HG03521 (cell line): ENCODE measurements around the gene UBAC2.
"Not testable (repeated sequence)": the region's sequence is repeated elsewhere in the genome, so short reads cannot be mapped to it uniquely, and the experiment has no call there.

Experiments used
- ATAC-seq: cut with Tn5 transposase; IDR thresholded peaks from one replicate; pipeline ENCODE4 v1.9.1; 2021; ENCODE audit warnings: mild to moderate bottlenecking, moderate library complexity; ENCODE audit not compliant: unreplicated experiment

The UBAC2 gene

DNA sequence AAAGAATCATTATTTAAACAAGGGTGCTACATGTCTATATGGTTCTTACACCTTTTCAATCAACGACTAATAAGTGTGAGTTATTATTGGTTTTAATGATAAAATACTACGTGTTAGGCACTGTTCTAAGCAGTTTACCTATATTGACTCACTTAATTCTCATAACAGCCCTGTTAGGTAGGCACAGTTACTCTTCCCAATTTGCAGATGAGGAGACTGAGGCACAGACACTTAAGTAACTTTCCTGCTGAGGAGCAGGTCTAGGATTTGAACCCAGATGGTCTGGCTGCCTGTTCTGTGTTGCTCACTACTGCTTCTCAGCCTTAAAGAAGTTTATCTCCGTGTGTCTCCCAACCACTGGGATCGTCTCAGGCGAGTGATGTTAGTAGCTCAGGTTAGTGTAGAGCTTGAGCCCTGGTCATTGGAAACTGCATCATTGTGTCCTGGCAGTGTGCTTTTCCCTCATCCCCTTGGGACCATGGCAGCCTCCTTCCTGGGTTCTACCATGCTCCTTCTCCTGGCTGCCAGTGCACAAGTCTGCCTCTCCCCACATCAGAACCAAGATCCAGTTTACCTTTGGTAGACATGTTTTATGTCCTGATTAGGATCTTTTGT is 10.9 kb downstream of the UBAC2 start:
- no peak for ATAC-seq

DNA sequence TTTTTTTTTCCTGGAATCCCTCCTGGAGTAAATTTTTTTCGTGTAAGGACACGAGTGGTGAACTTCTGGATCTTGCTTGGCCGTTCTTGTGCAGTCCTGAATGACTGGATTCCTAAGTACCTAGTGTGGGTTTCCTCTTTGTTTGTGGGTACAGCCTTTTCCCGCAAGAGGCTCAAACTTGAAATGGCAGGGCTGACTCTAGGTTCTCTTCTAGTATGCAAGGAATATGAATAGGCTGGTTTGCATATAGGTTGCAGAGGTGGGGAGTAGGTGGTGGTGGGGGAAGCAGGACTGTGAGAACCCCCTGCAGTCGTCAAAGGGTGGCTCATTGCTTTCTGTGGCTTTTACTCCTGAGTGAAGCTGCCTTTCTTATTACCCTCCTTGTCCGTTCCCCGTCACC is 13.6 kb downstream of the UBAC2 start:
- peak; percentile 73 for ATAC-seq

DNA sequence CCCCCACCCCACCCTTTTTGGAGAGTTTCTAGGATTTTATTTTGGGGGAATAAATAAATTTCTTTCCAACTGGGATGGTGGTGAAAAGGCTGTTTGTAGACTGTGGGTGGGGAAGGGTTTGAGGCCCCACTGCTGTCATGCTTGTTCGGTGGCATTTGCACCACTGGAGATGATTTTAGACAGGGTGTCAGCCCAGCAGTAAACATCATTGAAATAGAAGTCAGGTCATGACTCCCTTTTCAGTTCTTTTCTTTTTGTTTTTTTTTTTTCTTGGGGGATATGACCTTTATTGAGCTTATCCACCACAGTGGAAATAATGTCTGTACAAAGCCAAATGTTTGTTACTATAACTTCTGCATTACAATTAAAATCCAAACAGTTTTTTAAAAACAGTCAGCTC is 14.1 kb downstream of the UBAC2 start:
- ATAC-seq, result no peak

DNA sequence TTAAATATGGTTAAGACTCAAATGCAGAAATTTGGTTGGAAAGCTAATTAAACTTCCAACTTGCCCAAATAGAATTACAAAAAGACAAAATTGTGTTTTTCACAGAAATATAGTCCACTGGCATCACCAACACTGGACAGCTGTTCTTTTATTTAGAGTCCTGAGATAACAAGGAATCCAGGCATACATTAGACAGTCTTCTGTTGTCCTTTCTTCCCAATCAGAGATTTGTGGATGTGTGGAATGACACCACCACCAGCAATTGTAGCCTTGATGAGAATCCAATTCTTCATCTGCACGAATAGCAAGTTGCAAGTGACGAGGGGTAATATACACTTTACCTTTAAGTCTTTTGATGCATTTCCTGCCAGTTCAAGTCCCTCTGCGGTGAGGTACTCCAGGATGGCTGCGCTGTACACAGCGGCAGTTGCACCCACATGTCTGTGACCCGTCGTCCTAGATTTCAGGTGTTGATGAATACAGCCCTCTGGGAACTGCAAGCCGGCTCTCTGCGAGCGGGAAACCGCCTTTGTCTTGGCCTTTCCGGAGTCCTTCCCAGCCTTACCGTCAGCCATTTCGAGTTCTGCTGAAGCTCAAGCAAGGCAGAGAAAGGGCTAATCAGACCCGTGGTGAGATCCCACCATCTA is 14.7 kb downstream of the UBAC2 start:
- no peak for ATAC-seq

DNA sequence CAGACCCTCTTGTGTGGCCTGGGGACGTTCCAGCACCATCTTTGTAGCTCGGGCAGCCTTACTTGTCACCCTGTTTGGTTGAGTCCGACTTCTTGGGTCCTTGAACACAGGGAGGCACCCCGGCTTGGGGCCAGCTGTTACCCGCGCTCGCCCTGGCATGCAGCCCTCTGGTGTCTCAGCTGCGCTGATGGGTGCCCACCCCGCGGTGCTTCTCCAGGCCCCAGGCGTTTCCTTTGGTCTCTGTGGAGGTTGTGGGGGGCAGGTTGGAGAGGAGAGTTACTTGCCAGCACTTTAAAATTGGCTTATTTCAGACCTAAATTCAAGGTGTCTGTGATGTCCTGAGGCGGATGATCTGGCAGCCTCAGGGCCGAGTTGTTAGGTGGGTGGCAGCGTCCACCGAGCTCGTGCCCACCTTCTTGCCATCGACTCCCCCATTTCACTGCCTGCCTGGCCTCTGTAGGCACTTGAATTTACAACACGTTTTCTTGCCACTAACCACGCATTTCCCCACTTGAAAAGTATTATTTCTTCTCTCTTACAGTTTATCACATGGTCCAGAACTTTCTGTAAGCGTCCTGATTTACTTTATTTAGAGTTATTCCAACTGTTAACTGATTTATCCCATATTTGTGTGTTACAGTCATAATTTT is 16.9 kb downstream of the UBAC2 start:
- no peak for ATAC-seq

DNA sequence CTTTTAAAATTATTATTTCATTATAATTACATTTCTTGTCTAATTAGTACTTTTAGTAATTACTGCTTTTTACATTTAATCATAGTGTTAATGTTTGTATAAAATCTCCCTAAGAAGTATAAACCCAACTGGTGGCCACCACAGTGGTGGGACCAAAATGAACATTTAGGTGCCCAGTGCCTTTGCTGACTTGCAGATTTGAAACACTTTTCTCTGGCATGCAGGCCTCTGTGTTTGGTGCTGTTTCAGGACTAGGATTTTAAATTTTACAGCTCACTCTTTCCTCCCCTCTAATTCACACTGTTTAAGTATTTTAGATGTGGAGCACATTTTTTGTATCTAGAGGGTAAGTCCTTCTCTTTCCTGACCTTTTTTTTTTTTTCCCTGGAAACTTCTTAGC is 17.5 kb downstream of the UBAC2 start:
- no peak for ATAC-seq

DNA sequence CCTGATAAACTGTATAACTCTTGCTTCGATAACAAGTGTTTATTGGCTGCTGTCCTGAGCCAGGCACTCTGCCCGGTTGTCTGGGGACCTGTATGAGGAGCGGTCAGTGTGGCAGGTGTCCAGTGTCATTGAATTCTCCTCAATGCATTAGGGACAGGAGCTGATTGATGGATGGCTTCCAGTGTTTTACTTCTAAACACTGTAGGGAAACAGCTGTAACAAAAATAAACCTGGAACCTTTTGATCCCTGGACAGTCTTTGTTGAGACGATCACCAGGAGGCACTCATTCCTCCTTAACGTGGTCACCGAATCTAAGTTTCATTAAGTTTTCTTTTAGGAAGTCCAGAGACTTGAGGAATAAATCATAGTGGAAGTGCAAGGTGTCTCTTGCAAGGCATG is 17.9 kb downstream of the UBAC2 start:
- ATAC-seq, result no peak

DNA sequence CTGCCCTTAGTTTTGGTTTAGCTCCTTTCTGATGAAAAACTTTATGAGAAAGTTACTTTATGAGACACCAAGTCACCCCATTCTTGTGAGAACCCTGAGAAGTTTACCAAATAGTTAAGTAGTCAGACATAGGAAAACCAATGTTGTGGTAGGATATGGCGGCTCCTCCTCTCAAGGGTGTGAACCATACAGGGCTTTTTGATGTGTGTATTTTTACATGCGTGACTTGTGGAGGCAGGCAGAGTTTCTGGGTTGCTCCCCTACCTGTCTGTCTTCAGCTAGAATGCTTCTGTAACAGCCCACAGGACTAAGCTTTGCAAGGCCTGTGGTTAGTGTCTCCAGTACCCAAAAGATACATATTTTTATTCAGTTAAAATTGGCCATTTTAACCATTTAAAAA is 18.3 kb downstream of the UBAC2 start:
- peak; percentile 66 for ATAC-seq

DNA sequence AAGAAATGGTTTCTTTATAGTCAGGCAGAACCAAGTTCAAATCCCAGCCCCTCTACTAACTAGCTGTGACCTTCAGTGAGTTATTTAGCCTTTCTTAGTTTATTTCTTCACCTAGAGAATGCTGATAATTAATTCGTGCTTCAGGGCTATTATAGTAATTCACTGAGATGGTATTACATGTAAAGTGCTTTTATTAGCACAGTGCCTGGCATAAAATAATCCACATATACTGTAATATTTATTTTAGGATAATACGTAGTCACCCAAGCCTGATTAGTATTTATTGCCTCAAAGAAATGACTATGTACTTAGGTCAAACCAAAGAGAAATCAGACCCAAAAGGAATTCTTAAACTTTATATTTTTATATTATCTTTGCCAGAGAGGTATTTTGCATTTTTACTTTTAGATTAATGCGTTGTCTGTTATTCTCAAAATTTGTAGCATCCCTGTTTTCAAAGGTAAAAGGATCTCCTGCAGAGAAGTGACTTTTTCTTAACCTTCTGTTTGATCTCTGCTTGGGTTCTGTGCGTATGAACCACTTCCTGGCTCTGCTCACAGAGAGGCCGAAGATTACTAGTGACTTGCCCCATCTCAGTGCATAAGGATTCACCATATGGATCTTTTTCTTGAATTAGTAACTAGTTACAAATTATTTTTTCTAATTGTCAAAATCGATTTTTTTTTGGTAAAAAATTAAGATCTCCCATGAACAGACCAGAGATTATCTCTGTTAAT is 19.7 kb downstream of the UBAC2 start:
- no peak for ATAC-seq

DNA sequence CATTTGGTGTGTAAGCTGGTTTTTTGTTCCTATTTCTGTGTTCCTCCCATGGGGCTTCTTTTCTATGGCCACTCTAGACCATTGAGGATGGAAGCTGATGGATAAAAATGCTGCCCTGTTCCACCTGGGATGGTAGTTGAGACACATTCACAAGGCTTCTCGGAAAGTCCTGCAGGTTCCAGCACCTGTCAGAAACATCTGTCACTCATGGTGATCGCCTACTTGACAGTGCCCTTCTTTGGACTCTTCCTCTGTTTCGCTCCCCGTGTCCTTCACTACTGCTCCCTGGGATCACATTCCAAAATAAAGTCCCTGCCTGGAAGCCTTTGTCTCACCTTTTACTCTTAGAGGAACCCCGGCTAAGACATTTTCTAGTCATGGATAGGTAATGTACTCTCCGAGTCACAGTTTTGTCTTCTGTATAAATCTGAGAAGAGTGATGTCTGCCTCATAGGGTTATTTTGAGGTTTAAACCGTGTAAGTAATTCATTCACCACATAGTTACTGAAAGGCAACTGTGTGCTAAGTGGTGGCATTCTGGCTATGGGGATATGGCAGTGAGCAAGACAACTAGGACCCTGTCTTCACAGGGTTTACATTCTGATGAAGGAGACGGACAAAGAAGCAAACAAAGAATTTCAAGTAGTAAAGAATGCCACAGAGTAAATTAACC is 21.0 kb downstream of the UBAC2 start:
- ATAC-seq, result no peak

DNA sequence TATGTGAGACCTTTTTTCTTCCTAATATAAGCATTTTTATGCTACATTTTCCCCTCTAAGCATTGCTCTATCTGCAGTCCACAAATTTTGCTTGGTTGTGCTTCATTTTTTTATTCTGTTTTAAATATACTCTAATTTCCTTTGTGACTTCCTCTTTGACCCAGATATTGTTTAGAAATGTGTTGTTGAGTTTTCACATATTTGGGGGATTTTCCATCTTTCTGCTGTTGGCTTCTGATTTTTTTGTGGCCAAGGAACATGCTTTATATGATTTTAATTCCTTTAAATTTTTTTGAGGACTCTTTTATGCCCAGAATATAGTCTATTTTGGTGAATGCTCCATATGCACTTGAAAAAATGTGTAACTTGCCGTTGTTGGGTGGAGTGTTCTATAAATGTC is 22.9 kb downstream of the UBAC2 start:
- ATAC-seq, result no peak

DNA sequence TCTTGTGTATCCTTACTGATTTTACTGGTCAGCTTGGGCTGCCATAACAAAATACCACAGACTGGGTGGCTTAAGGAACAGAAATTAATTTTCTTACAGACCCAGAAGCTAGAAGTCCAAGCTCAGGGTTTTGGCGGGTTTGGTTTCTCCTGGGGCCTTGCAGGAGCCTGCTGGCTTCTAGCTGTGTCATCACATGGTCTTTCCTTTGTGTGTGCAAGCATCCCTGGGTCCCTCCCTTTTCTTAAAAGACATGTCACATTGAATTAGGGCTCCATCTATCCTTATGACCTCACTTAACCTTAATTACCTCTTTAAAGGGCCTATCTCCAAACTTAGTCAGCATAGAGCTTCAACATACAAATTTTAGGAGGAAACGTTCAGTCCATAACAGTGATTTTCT is 23.4 kb downstream of the UBAC2 start:
- no peak for ATAC-seq

DNA sequence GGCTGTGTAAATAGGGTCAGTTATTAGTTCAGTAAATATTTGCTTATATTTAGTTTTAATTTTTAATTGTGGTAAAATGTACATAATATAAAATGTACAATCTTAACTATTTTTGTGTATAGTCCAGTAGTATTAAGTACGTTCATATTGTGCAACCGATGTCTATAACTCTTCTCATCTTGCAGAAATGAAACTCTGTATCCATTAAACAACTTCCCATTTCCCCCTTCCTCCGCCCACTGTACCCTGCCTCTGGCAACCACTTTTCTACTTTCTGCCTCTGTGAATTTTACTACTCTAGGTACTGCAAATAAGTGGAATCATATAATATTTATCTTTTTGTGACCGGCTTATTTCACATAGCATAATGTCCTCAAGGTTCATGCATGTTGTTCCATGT is 24.4 kb downstream of the UBAC2 start:
- no peak for ATAC-seq

DNA sequence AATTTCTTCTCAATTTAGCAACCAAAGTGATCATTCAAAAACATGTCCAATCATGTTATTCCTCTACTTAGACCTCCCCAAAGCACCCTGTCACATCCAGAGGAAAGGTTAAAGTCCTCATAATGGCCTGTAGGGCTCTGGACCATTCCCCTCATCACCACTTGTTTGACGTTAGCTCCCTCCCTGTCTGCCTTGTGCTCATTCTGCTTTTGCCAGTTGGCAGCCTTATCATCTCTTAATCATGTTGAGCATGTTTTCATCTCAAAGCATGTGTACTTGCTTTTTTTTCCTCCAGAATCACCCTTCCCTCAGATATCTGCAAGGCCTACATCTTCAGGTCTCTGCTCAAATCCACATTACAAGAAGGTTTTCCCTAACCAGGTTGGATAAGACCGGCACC is 25.9 kb downstream of the UBAC2 start:
- no peak for ATAC-seq

DNA sequence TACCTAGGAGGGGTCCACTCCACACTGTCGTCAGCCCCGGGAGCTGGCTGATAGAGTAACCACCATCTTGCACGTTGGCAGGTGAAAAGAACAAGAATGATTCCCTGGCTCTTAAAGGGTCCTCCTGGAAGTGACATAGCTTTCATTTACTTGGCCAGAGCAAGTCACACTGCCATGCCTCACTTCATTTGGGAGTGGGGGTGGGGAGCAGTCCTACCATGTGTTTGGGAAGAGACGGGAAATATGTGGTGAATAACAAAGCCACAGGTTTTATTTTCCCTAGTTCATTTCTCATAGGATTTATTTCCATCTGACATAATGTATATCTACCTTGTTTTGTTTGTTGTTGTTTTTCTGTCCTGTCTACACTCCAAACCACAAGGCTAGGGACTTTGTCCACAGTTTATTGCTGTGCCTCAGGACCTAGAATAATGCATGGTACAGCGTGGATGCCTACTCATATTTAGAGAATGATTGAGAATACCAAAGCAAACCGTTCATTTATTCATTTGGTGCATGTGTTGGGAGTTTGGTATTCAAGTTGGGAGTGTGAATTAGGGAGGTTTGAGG is 26.8 kb downstream of the UBAC2 start:
- no peak for ATAC-seq

DNA sequence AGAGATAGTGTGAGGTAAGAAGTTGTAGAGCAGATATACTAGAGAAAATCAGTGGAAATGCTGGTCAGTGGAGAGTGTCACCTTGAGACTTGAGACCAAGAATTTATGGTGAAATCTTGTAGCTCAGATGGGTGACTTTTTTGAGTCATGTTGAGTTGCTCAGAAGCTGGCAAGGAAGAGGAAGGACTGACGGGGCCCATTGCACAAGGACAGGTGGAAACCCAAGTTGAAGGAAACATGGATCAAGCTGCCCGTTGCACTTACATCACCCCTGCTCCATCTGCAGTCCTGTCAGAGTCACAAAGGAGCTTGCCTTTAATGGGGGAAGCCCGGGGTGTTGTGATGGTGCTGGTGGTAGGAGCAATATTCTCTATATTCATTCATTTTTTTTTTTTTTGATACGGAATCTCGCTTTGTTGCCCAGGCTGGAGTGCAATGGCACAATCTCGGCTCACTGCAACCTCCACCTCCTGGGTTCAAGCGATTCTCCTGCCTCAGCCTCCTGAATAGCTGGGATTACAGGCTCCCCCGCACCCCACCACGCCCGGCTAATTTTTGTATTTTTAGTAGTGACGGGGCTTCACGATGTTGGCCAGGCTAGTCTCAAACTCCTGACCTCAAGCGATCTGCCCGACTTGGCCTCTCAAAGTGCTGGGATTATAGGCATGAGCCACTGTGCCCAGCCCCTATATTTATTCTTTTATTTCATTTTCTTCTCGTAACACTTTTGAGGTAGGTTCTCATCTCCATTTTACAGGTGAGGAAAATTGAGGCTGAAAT is 27.4 kb downstream of the UBAC2 start:
- ATAC-seq, result no peak

DNA sequence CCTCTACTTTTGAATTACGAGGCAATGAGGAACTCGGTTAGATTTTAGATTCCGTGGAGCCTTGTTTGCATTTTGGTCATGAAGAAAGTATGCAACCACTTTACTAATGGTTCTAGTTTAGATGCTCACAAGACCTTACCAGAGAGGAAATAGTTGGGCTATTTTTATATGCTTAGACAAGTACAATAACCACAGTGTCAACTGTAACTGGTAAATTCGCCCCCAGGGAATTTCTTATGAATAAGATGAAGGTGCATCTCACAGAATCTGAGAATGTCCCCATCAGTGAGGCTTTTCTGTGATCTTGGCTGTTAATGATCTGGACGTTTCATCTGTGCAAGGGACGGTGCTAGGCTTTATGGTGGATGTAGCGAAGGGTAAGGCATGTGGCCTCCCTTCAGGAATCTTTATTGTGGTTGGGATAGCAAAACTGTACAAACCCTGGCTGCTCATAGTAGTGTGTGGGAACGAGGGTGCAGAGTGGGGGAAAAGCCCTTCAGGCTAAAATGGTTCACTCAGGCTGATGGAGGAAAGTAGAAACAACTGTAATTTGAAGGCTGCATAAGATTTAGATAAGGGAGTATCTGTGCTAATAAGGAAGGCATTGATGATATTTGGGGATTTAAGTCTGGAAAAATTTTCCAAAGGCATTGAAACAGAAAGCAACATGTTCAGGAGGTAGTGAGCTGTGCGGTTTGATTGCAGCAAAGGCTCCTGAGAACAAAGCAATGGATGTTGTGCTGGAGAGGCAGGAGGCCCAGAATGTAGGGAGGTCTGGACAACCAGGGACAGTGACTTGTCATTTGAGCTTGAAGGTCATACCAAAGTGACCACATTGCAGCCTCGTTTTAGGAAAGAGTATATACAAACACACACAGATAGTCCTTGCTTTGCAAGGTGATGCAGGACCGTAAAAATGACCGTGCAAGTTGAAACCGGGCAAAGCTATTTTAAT is 28.4 kb downstream of the UBAC2 start:
- ATAC-seq, result peak; percentile 82

DNA sequence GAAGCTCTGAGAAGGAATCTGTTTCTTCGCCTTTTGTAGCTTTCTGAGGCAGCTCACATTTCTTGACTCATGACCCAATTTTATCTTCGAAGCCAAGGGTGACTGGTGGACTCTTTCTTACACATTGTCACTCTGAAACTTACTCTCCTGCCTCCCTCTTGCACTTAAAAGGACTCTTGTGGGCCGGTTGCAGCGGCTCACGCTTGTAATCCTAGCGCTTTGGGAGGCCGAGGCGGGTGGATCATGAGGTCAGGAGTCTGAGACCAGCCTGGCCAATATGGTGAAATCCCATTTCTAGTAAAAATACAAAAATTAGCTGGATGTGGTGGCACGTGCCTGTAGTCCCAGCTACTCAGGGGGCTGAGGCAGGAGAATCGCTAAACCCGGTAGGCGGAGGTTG is 29.9 kb downstream of the UBAC2 start:
- not testable (repeated sequence) for ATAC-seq

DNA sequence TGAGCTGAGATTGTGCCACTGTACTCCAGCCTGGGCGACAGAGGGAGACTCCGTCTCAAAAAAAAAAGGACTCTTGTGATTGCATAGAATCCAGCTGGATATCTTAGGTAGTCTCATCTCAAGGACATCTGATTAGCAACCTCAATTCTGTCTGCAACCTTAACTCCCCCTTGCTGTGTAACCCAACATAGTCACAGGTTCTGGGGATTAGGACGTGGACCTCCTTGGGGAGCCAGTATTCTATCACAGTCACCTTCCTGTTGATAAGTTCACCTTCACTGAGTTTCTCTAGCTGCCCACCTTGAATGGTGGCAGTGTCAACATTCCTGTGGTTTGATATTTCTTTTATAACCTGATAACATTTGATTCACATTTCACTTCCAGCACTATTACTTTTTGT is 30.3 kb downstream of the UBAC2 start:
- no peak for ATAC-seq
